ENCODE data around the gene FILIP1.

DNA sequence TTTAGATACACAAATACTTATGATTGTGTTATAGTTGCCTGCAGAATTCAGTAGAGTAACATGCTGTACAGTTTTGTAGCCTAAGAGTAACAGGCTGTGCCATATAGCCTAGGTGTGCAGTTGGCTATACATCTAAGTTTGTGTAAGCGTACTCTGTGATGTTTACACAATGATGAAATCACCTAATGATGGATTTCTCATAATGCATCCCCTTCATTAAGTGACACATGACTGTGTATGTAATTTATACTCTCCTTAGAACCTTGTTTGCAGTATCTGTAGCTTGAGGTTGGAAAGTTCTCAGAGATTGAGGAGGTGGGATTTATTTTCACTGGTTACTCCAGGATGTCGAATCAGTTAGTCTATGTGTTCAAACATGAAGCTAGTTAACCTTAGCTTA, 142.0 kb downstream of the FILIP1 start:
- TF ChIP-seq, protein P1, sequence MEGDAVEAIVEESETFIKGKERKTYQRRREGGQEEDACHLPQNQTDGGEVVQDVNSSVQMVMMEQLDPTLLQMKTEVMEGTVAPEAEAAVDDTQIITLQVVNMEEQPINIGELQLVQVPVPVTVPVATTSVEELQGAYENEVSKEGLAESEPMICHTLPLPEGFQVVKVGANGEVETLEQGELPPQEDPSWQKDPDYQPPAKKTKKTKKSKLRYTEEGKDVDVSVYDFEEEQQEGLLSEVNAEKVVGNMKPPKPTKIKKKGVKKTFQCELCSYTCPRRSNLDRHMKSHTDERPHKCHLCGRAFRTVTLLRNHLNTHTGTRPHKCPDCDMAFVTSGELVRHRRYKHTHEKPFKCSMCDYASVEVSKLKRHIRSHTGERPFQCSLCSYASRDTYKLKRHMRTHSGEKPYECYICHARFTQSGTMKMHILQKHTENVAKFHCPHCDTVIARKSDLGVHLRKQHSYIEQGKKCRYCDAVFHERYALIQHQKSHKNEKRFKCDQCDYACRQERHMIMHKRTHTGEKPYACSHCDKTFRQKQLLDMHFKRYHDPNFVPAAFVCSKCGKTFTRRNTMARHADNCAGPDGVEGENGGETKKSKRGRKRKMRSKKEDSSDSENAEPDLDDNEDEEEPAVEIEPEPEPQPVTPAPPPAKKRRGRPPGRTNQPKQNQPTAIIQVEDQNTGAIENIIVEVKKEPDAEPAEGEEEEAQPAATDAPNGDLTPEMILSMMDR (IDR thresholded peaks at IDR 0.05), result no peak
- no peak for TF ChIP-seq POLR2A (IDR thresholded peaks at IDR 0.05)
- TF ChIP-seq POLR2AphosphoS5 (IDR thresholded peaks at IDR 0.05), result no peak
